IPS DF 19.7 (cell line): Measurements from ENCODE around the gene TACC3.

Experiments used
- DNase-seq: peaks from one replicate; pipeline ENCODE4 v3.0.0-alpha.2; 2013; ENCODE audit warnings: low read depth, low spot score

The TACC3 gene

DNA sequence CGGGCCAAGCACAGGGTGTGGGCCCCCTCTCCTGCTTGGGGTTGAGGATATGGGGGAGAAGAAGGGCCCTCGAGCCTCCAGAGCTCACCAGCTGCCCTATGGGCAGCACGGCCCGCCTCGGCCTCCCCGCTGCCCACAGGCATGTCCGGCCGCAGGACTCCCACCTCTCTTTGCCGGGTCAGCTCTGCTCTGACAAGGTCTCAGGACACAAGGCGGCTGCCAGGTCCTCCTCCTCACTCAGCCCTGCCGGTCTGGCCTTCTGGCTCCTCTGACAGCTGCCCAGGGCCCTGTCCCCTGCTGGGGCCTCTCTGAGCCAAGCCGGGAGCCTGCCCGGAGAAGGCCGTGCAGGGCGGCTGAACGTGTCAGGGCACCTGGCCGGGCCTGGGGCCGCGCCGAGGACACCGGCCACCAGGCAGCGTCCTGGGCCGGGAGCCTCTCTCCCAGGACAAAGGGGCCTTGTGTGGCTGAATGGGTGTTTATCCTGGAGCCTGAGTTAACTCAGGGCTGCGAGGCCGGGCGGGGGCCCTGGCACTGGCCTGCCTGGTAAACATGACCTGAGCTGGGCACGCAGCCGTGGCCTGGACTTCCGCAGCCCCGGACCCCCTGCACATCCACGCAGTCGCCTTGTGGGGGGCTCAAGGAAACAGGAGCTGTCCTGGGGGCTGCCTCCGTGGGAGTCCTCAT, 25.7 kb downstream of the TACC3 start:
- DNase-seq = no peak

DNA sequence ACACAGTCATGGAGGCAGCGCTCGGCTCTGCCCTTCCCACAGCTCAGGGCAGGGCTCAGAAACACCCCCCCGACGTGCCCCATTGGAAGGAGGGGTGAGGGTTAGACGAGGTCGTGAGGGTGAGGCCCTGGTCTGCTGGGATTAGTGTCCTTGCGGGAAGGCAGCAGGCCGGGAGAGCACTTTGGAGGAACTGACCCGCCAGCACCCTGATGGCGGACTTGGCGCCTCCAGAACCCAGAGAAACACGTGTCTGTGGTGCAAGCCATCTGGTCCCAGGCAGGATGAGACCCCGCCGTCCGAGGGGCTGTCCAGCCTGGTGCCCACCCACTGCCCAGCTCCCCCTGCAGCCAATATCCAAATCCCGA, 26.3 kb downstream of the TACC3 start:
- no peak for DNase-seq

DNA sequence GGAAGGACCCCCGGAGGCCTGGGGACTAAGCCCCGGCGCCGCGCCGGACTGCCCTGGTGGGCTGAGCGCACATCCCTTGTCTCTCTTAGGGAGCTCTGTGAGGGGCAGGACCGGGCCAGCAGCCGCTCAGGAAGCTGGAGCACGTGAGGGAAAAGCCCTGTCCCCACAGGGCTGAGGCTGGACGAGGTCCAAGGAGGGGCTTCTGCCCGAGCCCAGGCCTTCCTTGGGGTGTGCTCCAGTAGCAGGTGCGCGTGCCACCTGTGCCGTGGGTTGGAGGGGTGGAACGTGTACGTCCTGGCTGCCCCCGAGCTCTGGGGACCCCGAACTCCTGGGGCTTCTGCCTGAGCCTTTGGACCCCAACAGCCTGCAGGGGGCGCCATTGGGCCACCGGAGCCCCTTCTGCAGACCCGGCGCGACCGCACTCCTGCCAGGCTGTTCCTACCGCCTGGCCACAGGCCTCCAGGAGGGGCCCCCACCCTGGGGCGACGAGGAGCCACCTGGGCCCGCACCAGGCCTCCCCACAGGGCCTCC, 27.2 kb downstream of the TACC3 start:
- DNase-seq = no peak

DNA sequence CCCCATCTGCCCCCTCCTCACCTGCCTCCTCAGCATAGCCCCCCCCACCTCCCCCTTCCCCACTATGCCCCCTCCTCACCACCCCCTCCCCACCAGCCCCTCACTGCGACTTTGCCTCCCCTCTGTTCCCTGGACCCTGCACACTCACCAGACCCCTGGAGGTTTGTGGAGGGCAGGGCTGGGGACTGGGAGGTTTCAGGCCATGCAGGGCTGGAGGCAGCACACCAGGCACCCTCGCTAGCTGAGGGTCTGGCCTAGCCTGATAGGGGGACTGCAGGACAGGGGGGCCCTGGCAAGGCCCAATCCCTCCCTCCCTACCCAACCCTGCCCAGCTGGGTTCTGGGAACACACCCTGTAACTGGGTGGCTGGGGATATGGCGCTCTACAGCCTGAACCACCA, 28.0 kb downstream of the TACC3 start:
- no peak for DNase-seq

DNA sequence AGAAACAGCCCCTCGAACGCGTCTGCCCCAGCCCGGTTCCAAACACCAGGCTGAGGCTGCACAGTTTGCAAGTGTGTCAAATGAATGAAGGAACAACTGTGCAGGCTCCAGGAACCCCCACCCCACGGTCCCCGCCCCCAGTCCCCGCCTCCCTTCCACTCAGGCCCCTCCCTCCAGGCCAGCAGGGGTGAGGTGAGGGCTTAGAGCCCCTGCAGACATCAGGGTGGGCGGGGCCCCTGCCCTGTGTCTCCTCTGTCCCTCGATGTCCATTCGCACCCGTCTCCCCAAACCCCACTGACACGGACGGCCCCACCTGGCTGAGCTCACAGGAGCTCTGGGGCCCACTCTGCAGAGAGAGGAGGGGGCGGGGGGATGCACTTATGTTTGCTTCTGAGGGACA, 28.5 kb downstream of the TACC3 start:
- no peak for DNase-seq

DNA sequence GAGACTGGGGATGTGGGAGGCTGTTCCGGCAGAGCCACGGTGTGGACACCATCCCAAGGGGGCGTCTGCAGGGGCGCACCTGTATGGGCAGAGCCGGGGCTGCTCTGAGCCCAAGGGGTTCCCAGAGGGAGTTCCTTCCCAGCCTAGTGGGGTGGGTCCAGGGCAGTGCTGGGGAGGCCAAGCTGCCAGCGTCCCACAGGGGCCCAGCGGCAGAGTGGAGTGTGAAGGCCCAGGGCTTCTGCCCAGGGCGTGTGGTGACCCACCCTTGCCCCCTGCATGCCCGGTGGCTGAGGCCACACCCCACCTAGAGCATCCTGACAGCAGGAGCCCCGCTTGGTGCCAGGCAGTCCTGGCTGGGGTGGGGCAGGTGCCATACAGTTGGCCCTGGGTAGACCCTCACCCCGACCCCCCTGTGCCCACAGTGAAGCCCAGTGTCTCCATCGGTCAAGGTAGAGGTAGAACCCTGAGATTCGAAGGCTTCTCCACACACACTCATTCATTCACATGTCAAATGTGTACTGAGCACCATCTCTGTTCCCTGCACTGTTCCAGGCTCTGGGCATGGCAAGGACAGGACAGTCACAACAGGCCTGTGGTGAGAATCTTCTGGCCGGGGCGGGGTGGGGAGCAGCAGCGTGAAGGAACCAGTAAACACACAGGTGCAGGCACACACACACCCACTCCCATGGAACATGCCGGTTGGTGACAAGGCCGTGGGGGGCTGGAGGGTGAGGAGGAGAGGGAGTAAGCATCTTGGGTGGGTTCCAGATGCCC, 29.2 kb downstream of the TACC3 start:
- no peak for DNase-seq

DNA sequence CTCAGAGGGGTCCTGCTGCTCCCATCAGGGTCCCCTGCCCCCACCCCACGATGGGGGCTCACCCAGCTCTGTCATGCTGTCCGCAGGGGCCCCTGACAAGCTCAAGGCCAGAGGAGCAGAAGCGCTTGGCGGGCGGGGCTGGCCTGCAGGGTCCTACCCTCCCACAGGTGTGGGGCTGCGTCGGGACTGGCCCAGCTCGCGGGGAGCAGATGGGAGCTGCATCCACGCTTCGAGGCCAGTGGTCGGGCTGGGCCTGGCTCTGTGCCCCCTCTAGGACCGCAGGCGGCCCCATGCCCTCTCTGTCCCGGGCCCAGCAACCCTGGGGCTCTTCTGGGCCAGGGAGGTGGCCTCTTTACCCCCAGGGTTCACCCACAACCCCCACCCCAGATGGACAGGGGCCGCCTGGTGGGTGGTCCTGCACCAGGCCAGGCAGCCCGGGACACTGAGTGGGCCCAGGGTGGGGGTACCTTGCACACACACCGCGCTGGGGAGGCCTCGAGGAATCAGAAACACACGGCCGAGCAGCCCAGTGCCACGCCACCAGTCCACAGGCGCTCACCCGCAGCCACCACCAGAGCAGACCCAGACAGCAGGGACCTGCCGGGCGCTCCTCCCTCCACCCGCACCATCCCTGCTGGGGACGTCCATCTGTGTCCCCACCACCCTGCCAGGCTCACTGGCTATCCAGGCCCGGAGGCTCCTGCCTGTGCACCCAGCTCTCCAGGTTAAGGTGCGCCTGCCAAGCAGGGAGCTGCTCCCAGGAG, 30.0 kb downstream of the TACC3 start:
- DNase-seq = no peak

DNA sequence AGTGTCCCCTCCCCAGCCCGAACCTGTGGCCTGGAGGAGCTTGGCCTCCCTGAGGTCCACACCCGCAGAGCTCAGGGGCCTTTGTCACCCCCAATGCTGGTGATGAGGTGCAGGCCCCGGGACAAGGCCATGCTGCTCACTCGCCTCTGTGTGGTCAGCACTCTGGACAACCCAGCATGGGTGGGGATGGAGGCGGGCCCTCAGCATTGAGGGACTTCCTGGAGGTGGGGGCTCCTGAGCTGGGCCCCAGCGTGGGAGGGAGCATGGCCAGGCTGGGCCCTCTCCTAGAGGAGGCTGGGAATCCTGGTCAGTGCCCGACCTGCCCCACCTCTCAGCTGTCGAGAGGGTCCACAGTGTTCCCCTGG, 30.6 kb downstream of the TACC3 start:
- no peak for DNase-seq

DNA sequence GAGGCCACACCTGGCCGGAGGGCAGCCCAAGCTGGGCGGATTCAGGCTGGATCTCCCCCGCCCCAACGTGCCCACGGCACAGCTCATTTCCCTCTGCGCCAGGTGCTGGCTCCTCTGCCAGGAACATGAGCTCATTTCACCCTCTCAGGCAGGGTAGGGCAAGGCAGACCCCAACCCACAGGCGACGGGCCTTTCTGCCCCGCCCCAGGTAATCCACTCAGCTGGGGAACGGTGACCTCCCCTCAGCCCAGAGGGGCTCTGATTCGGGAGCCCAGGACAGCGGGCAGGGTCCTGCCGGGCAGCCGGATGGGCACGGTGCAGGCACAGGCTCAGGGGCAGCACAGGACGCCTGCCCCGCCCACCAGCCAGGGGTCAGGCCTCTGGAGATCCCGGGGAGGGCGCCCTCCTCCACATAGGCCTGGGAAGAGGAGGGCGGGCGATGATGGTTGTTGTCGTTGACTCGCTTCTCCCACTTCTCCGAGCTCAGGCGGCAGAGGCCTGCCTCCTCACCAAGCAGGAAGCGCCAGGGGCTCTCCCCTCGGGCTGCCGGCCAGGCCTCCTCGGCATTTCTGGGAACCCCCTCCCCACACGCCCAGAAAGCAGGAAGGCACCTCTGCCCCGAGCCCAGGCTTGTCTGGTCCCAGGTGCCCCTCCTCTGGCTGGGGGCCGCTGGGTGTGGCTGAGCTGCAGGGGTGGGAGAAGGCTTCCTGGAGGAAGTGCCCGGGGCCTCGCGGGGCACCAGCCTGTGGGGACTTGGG, 31.1 kb downstream of the TACC3 start:
- DNase-seq = no peak

DNA sequence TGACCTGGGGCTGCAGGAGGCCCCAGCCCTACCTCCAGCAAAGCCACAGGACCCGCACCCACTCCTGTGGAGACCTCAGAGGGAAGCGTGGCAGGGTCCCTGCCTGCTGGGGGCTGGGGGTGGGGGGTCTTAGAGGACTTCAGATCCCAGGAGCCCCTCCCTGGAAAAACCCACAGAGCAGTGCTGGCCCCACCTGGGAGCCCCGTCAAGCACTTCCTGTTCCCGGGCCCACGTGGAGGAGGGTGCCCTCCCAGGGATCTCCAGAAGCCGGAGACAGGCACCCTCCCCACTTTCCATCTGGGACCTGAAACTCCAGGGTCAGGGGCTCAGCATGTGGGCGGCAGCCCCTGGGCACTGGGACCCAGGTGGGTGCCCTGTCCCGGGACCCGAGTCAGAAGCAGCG, 32.0 kb downstream of the TACC3 start:
- DNase-seq = no peak

DNA sequence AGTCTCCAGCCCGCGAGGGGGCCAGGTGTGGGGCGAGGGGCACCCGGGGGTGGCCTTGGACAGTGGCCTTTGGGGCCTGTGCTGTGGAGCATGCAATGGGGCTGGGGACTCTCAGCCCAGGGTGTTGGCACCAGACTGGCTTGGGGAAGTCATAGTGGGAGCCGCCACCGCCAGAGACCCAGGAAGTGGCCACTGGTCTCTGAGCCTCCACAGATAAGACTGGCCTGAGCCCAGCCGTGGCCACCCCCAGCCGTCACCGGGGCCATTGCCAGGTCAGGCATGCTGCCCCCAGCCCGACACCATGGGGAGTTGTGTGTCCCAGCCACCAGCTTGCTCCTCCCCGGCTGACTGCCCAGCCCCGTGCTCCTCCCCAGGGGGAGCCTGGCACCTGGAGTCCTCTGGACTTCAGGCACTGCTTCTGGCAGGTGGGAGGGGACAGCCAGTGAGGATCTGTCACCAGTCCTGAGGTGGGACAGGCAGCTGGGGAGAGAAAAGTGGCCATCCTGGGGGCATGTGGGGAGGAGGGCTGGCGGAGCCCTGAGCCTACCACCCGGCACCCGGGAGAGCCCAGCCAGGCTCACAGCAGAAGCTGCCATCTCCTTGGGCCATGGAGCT, 32.5 kb downstream of the TACC3 start:
- no peak for DNase-seq

DNA sequence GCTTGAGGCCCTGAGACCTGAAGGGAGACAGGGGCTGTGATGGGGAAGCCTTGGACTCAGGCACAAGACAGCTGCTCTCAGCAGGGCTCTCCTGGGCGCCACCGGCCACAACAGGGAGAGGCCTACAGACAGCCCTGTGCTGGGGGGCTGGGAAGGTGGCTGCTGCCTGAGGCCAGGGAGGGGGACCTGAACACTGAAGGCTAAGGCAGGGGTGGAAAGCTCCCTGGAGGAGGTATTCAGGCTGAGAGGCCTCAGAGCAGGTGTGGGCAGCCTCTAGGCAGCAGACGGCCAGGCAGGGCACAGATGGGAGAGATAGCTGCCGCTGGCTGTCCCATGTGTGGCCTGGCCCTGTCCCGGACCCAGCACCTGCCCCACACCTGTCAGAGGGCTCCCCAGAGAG, 33.0 kb downstream of the TACC3 start:
- no peak for DNase-seq

DNA sequence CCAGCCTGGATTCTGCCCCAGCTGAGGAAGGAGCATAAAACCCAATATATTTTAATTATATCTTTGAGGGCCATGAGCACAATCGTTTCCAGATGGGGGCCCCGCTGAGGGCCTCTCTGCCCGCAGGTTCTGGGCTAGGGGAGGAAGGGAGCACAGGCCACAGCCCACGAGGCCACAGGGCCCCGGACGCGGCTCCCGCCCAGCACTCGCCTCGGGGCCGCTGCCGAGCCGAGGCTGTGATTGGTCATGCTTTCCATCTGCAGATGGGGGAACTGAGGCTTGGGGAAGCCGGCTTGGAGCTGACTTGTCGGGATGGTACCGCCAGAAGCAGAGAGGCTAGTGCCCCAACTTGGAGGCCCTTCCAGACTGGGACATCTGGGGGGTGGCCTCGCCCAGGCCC, 34.0 kb downstream of the TACC3 start:
- DNase-seq = no peak

DNA sequence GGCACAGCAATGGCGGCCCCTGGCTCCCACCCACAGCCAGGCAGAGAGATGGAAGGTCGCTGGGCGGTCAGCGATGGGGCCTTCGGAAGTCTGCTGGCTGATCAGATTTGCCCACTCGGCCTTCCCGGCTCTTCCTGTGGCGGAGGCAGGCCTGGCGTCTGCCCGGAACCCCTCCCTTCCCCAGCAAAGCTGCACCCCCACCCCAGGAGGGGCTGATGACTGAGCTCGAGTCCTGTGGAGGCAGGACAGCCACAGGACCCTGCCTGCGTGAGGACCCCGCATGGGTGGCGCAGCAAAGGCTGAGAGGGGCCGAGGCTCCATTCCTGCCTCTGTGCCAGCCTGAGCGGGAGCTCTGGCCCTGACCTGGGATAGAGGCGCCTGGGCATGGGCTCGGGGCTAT, 34.8 kb downstream of the TACC3 start:
- no peak for DNase-seq

DNA sequence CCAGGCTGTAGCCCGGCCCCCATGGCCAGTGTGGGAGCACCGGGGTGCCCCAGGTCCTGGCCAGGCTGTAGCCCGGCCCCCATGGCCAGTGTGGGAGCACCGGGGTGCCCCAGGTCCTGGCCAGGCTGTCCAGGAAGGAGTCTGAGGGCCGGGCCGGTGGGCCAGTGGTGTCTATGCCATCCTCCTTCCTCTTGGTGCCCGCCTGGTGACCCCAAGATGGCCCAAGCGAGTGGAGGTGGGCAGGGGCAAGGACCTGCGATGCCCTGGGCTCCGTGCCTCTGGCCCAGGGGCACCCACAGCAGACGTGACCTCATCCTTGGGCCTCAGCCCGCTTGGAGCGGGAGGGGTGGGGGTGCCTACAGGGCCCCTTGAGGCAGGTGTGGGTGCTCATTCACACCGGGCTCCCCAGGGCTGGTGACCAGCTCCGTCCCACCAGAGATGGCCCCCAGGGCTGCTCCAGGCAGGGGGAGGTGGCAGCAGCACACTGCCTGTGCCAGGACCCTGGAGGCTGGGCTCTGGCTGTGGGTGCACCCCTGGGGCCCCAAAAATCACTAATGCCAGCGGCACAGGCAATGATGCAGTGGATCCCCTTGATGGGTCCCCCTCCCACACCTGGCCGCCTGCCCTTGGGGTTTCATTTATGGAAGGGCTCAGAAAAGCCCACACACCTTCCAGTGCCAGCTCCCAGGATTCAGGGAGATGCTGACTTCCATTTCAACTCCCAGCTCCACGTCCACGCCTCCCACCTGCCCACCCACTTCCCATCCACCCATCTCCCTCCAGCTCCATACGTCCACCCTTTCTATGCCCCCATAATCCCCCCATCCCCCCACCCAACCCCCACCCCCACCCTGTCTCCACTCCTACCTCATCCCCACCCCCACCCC, 35.8 kb downstream of the TACC3 start:
- DNase-seq = no peak

DNA sequence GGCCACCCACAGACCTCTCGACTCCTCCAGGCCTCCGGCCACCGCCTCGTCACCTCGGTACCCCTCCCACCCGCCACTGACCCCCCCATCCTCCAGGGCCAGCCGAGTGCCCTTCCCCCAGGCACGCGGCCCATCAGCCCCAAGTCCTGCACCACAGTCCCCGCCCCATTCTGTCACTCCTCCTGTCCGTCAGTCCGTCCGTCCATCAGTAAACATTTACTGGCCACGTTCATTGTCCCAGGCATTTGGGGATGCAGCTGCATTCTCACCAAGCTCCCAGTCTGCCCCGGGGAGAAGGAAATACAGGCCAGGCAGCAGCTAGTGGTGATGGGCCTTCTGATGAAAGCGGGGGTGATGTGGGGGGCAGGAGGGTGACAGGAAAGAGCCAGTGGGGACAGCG, 36.5 kb downstream of the TACC3 start:
- DNase-seq = no peak

DNA sequence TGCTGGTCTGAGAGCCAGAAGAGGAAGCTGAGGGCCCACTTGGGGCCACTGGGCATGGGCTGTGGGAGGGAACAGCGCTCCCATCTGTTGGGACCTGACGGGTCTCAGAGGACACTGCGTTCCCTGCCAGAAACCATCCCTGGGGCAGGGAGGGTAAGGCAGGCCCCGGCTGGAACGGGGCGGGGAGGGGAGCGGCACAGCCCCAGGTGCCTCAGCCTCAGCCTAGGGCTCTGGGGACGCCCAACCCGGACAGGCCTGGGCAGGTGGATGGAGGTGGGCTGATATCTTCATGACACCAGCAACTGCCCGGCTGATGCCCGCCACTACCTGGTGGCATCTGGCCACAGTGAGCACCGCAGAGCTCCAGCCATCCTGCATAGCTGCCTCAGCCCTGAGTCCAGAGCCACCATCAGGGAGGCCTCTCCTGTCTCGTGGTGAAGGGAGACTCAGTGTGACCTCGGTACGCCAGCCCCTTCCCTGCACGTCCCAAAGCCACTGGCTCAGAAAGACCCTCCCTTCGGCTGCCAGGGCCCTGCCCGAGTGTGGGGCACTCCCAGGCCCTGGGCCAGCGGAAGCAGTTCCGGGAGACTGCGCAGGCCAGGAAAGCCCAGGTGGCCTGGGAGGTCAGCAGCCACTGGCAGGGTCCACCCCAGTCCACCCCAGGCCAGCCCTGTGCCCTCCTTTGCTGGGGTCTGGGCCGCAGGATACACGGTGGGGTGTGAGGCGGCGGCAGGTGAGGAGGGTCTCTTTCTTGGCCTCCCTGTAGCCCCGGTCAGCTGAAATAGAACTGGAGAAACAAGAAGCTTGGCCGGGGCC, 37.2 kb downstream of the TACC3 start:
- DNase-seq = no peak

DNA sequence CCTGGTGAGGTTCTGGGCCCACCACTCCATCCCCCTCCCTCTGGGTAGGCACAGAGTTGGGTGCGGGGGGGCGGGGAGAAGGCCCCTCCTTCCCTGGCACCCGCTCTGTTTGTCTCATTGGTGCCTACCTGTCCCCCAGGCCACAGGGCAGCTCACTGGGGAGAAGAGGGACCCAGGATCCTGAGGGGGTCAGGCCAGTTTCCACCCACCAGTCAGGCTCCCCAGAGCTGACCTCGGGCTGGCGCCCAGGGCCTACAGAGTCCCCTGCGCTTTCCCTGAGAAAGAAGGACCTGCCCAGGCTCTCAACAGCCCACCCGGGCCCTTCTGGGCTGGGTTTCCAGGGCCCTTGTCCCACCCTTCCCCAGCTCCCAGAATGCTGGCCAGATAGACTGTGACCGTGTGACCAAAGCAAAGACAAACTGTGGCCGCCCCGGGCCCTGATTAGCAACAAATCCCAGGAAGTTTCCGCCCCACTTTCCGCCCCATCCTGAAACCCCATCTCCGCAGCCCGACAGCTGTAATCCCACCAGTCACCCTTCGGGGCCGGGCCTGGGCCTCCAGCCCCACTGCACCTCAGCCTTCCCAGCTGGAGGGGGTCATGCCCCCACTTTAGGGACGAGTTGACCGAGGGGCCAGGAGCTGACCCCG, 38.0 kb downstream of the TACC3 start:
- DNase-seq = no peak

DNA sequence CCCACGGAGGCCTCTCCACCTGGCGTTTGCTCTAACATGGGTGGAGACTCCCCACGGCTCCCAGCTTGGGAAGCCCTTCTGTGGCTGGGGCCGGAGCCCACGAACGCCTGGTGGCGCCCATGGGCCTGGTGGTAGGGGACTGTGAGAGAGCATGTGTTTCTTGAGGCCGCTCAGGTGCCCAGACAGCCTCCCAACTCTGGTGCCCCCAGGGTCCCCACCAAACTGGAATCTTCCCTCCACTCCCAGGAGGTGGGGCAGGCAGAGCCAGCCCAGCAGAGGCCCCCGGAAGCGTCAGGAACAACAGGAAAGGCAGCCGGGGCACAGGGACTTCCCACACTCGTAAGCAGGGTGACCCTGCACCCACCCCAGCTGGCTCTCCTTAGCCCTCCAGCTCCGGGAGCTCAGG, 38.5 kb downstream of the TACC3 start:
- DNase-seq = no peak
